Thyroid gland (tissue), 4 donors: Measurements from ENCODE around the gene IGSF23.

Experiments used
- POLR2A ChIP-seq, 2 donors: fragments of 450-650 bp; IDR thresholded peaks; one replicate each; pipeline ENCODE4 v1.6.1; 2017; ENCODE audit warnings: antibody characterized with exemption in 2 of 2, mild to moderate bottlenecking in 2 of 2, moderate library complexity in 1 of 2
- TF ChIP-seq, protein P1 (sequence below), 6 experiments: fragments of 200-600 bp in 3 of 6; fragments of 450-650 bp in 3 of 6; sonication (generic) in 3 of 6; IDR thresholded peaks; one replicate each; pipeline ENCODE4 v1.5.1; 2016 to 2019; ENCODE audit warnings: antibody characterized with exemption in 6 of 6, mild to moderate bottlenecking in 2 of 6, inconsistent platforms in 1 of 6, moderate library complexity in 1 of 6

DNA sequence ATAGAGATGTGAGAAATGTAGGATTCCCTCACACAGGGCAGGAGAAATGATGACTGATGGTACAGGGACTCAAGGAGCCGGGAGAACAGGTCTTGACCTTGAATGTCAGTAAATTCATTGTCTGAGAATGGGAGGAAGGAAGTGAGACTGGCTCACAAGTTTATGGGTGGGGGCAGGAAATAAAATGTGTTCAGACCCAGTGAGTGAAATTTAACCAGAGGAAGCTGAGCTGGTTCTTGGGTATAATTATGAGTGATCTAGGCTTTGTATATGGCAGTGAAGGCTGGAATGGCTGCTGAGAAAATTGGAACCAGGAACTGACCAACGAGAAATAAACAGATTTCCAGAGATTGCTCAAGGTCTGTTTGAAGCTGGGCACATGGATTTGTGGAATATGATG, 6.3 kb upstream of the IGSF23 start:
- TF ChIP-seq, protein P1, sequence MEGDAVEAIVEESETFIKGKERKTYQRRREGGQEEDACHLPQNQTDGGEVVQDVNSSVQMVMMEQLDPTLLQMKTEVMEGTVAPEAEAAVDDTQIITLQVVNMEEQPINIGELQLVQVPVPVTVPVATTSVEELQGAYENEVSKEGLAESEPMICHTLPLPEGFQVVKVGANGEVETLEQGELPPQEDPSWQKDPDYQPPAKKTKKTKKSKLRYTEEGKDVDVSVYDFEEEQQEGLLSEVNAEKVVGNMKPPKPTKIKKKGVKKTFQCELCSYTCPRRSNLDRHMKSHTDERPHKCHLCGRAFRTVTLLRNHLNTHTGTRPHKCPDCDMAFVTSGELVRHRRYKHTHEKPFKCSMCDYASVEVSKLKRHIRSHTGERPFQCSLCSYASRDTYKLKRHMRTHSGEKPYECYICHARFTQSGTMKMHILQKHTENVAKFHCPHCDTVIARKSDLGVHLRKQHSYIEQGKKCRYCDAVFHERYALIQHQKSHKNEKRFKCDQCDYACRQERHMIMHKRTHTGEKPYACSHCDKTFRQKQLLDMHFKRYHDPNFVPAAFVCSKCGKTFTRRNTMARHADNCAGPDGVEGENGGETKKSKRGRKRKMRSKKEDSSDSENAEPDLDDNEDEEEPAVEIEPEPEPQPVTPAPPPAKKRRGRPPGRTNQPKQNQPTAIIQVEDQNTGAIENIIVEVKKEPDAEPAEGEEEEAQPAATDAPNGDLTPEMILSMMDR (IDR thresholded peaks at IDR 0.05) = no peak
- no peak for TF ChIP-seq POLR2A (IDR thresholded peaks at IDR 0.05)
